AG04449 (cell line): ENCODE data around the gene NCCRP1.
"Not testable (repeated sequence)": the region's sequence is repeated elsewhere in the genome, so short reads cannot be mapped to it uniquely, and the experiment has no call there.

Experiments
- CTCF ChIA-PET: fragments of 350-600 bp; formaldehyde crosslinking; extraction: SDS; loops from one replicate; lab custom pipeline; 2021; ENCODE audit warnings: antibody characterized with exemption; lab: Yijun Ruan, JAX
- POLR2A ChIA-PET: fragments of 400-600, 350-600 bp; formaldehyde crosslinking; extraction: SDS; loops from one replicate; lab custom pipeline; 2020; ENCODE audit warnings: antibody characterized with exemption, inconsistent platforms; lab: Yijun Ruan, JAX
- DNase-seq: peaks from one replicate; pipeline ENCODE4 v3.0.0-alpha.2; 2010; ENCODE audit warnings: low read depth, low spot score
- H3K4me3 ChIP-seq: 2 replicates; pipeline ENCODE4 v1.5.1; 2011; ENCODE audit warnings: low read depth, mild to moderate bottlenecking, control low read depth, low read length
- TF ChIP-seq, protein P1 (sequence below): IDR thresholded peaks from one replicate; pipeline ENCODE4 v1.5.1; 2011; ENCODE audit warnings: mild to moderate bottlenecking, moderate library complexity, low read length, control low read depth, inconsistent platforms; ENCODE audit not compliant: insufficient read depth; ENCODE audit errors: missing control alignments

NCCRP1 gene

DNA sequence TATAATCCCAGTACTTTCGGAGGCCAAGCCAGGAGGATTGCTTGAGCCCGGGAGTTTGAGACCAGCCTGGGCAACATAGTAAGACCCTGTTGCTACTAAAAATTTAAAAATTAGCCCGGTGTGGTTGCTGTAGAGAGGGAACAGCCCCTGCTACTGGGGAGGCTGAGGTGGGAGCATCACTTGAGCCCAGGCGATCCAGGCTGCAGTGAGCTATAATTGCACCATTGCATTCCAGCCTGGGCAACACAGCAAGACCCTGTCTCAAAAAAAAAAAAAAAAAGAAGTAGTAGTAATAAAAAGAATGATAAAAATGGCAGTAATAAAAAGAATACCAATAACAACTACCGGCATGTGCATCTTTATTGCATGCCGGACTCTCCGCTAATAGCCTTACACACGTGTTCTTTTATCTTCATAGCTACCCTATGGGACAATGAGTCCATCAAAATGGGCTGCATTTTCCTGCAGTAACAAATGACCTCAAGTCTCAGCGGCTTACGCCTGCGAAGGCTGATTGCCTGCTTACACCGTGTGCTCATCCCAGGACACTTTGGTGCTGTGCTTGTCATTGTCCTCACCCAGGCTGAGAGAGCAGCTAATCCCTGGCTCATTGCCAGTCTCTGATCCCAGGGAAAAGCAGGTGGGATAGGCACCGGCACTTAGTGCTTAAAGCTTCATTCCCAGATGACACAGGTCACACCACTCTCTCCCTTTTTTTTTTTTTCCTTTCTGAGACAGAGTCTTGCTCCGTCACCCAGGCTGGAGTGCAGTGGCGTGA is 21.7 kb downstream of the NCCRP1 start:
- CTCF ChIA-PET, result no interaction called here
- TF ChIP-seq, protein P1, sequence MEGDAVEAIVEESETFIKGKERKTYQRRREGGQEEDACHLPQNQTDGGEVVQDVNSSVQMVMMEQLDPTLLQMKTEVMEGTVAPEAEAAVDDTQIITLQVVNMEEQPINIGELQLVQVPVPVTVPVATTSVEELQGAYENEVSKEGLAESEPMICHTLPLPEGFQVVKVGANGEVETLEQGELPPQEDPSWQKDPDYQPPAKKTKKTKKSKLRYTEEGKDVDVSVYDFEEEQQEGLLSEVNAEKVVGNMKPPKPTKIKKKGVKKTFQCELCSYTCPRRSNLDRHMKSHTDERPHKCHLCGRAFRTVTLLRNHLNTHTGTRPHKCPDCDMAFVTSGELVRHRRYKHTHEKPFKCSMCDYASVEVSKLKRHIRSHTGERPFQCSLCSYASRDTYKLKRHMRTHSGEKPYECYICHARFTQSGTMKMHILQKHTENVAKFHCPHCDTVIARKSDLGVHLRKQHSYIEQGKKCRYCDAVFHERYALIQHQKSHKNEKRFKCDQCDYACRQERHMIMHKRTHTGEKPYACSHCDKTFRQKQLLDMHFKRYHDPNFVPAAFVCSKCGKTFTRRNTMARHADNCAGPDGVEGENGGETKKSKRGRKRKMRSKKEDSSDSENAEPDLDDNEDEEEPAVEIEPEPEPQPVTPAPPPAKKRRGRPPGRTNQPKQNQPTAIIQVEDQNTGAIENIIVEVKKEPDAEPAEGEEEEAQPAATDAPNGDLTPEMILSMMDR, result no peak
- POLR2A ChIA-PET, result no interaction called here
- no peak for DNase-seq
- no peak overlapping the region for H3K4me3 ChIP-seq

DNA sequence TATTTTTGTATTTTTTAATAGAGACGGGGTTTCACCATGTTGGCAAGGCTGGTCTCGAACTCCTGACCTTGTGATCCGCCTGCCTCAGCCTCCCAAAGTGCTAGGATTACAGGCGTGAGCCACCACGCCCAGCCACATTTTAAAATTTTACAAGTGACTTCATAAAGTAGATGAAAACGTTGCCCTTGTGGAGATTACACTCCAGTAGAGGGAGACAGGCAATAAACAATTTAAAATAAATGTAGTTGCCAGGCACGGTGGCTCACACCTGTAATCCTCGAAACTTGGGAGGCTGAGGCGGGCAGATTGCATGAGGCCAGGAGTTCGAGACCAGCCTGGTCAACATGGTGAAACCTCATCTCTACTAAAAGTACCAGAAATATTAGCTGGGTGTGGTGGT is 22.3 kb downstream of the NCCRP1 start:
- CTCF ChIA-PET, DNase-seq, POLR2A ChIA-PET, H3K4me3 ChIP-seq: not testable (repeated sequence)

DNA sequence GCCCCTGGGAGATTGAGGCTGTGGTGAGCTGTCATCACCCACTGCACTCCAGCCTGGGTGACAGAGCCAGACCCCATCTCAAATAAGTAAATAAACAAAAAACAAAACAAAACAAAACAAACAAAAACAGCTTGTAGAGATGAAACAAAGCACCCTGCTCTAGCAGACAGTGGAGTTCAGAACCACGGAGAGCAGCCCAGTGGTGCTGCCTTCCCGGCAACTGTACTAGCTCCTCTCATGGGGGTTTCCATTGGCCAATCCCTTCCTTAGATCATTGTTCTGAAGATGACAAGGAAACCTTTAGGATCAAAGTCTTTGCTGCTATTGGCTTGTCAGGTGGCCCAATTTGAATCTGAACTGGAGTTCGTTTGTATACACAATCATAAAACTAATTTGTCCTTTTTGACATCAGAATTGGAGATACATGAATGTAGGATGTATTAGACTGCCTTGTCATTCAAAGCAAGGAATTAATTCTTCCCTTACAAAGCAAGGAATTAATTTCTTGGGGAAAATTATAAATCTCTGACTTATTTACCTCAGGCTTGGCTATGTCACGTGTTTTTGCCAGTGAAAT is 27.0 kb downstream of the NCCRP1 start:
- ChIA-PET CTCF (no interaction called here), POLR2A (no interaction called here)
- H3K4me3 ChIP-seq, result no peak overlapping the region
- no peak for DNase-seq
- TF ChIP-seq, protein P1, result no peak

DNA sequence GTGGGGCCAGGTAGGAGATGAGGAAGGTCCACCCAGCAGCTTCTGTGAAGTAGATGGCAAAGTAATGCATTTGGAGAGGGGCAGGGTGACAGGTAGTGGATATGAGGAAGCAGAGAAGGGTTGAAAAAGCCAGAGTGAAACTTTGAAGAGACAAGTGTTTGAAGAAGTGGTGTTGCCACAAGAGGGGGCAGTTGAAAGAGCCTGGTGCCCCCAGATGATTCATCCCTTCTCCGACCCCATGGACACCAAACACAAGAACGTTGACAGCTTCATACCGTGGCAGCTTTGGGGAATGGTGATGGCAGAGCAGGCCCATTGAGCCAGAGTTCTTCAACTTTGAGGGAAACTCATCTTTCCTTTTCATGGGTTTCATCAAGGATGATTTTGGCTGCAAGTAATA is 28.1 kb downstream of the NCCRP1 start:
- CTCF ChIA-PET, result no interaction called here
- POLR2A ChIA-PET, result no interaction called here
- no peak overlapping the region for H3K4me3 ChIP-seq
- DNase-seq, result no peak
- TF ChIP-seq, protein P1, result no peak

DNA sequence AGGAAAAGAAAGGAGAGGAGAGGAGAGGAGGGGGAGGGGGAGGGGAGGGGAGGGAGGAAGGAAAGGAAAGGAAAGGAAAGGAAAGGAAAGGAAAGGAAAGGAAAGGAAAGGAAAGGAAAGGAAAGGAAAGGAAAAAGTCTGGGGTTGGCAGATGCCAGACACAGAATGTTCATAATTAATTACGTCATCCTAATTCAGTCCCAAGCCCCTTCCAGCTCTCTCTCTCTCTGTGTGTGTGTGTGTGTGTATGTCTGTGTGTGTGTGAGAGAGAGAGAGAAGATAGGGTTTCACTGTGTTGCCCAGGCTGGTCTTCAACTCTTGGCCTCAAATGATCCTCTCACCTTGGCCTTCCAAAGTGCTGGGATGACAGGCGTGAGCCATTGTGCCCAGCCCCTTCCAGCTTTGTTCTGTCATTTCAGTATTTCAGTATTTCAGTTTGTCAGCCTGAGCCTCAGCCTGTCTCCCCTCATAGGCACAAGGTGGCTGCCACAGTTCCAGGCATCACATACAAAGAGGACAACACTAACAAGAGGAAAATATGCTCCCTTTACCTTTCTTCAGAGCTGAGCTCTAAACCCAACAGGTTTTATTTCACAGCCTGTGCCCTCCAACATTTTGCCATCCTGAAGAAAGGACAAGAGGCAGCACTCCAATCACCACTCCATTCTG is 33.5 kb downstream of the NCCRP1 start:
- no peak for DNase-seq
- ChIA-PET POLR2A (no interaction called here), CTCF (no interaction called here)
- TF ChIP-seq, protein P1, result no peak
- H3K4me3 ChIP-seq, result no peak overlapping the region

DNA sequence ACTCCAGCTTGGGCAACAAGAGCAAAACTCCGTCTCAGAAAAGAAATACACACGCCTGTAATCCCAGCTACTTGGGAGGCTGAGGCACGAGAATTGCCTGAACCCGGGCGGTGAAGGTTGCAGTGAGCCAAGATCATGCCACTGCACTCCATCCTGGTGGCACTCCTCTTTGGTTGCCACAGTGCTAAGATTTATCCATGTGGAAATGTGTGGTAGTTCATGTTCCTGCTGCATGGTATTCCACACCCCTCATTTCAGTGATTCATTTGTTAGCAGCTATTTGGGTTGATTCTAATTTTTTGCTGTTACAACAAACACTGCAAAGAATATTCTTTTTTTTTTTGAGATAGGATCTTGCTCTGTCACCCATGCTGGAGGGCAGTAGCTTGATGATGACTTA is 35.9 kb downstream of the NCCRP1 start:
- TF ChIP-seq, protein P1, result no peak
- H3K4me3 ChIP-seq, result no peak overlapping the region
- no peak for DNase-seq
- CTCF ChIA-PET, result interaction anchor here (0.7 kb wide), 1 partner anchor 79 kb away, joined by 3 read pairs; no protein-coding TSS in a partner anchor
- POLR2A ChIA-PET, result no interaction called here
